Heart left ventricle (tissue), 16 donors: ENCODE measurements around the gene ERC1. TPM values are rescaled to one million over a fixed set of nuclear protein-coding genes. Genes with fewer than 3 reads are reported as not detected.

Experiments used
- ATAC-seq, 4 donors: fragments of 200-7000 bp; cut with Tn5 transposase; one replicate each; pipeline ENCODE4 v1.9.1; 2020 to 2022; ENCODE audit warnings: moderate library complexity in 4 of 4, mild to moderate bottlenecking in 3 of 4, moderate number of reproducible peaks in 1 of 4
- DNase-seq, 5 donors: peaks; one replicate each; pipeline ENCODE4 v3.0.0-alpha.2; 2020
- H3K27ac ChIP-seq, 12 donors: fragments of 200-600 bp; sonication (generic) in 4 of 12; one replicate each; pipeline versions ENCODE4 v1.5.0 to v1.8.0; 2016 to 2022; ENCODE audit warnings: mild to moderate bottlenecking in 2 of 12
- H3K27me3 ChIP-seq, 9 donors: fragments of 200-600 bp; sonication (generic) in 2 of 9; one replicate each; pipeline versions ENCODE4 v1.5.1 to v1.8.0; 2016 to 2022; ENCODE audit warnings: mild to moderate bottlenecking in 3 of 9
- H3K36me3 ChIP-seq, 9 donors: fragments of 200-600 bp; sonication (generic) in 2 of 9; one replicate each; pipeline versions ENCODE4 v1.5.0 to v1.8.0; 2018 to 2022; ENCODE audit warnings: mild to moderate bottlenecking in 2 of 9
- H3K4me1 ChIP-seq, 12 donors: fragments of 200-600 bp; sonication (generic) in 4 of 12; one replicate each; pipeline versions ENCODE4 v1.5.0 to v1.8.0; 2016 to 2022; ENCODE audit warnings: mild to moderate bottlenecking in 3 of 12
- H3K4me3 ChIP-seq, 12 donors: fragments of 200-600 bp; sonication (generic) in 4 of 12; one replicate each; pipeline versions ENCODE4 v1.5.0 to v1.8.0; 2017 to 2022; ENCODE audit warnings: mild to moderate bottlenecking in 9 of 12, moderate library complexity in 4 of 12
- H3K9me3 ChIP-seq, 12 donors: fragments of 200-600 bp; sonication (generic) in 4 of 12; one replicate each; pipeline versions ENCODE4 v1.5.0 to v1.8.0; 2016 to 2022; ENCODE audit warnings: mild to moderate bottlenecking in 1 of 12
- CTCF ChIP-seq, 12 donors: fragments of 200-600 bp; sonication (generic) in 4 of 12; IDR thresholded peaks; one replicate each; pipeline versions ENCODE4 v1.5.0 to v1.8.0; 2018 to 2022; ENCODE audit warnings: antibody characterized with exemption in 12 of 12, mild to moderate bottlenecking in 5 of 12
- POLR2A ChIP-seq, 2 donors: fragments of 450-650 bp; IDR thresholded peaks; one replicate each; pipeline ENCODE4 v1.6.1; 2017; ENCODE audit warnings: antibody characterized with exemption in 2 of 2, mild to moderate bottlenecking in 2 of 2, moderate library complexity in 2 of 2
- WGBS, 4 donors: extraction: QIAGEN DNeasy Blood & Tissue Kit in 2 of 4; methylation state at CpG; one replicate each; pipeline versions ENCODE4 v1.1.5 to v1.1.7; 2013 to 2018; 5-methylcytosine and 5-hydroxymethylcytosine counted together
- intact Hi-C, 10 donors: fragments of 100-400 bp; cut with DNase I; formaldehyde crosslinking; loops; one replicate each; pipeline versions ENCODE4 v1.11.1 to v1.14.2; 2022
- polyA plus RNA-seq, 2 donors: library from polyadenylated mRNA; stranded (reverse); fragments of 200-250 nt; gene quantifications; one replicate each; pipeline ENCODE4 v1.2.3, GENCODE V29; 2013
- total RNA-seq, 9 donors: library from RNA; depleted of rRNA in 2 of 9; stranded (reverse); fragments of >200 nt in 2 of 9; fragmentation: NEBNext Ultra II Directional in 3 of 9; extraction: Animal tissue kit (Norgen Biotek cat#: 25700) in 3 of 9; gene quantifications; one replicate each; pipeline versions ENCODE4 v1.1.0 to v1.2.4, GENCODE V29; 2016 to 2023
- donor health status: ischemic (EF 13 %, LVEDD 7.1; RV severe dilation, severe dysfunction).
- donor health status: healthy with polysubstance abuse.
- donor health status: DM: no; HTN: yes; CAD: no.
- donor health status: DM: no; HTN: no; CAD: no.
- donor health status: ischemic (EF 25% LVEDD 6.9; RV normal size, moderate dysfunction).
- donor health status: ischemic (EF 25% LVEDD 5.7; RV mildly dilated, moderate dysfunction).
- donor health status: healthy.
- donor health status: DM: yes; HTN: yes; CAD: no.
- donor health status: ischemic (EF 35%, LVEDD 5.7; RV mildly dilated, moderate dysfunction).
- donor health status: nonischemic (EF 11% LVEDD 7.7; RV severe dilation, severe dysfunction).
- donor health status: DM: yes; HTN: yes; CAD: no.
- donor health status: PGD.
- donor health status: ischemic (EF 29% LVEDD 5.4; RV normal size, mild dysfunction).
- donor health status: nonischemic (EF 23%, LVEDD 6.1; RV moderate dilation, normal function).

Gene ERC1
- total and polyA plus RNA-seq, 11 donors, result 13.5 to 84.0 (median 47.9) TPM

DNA sequence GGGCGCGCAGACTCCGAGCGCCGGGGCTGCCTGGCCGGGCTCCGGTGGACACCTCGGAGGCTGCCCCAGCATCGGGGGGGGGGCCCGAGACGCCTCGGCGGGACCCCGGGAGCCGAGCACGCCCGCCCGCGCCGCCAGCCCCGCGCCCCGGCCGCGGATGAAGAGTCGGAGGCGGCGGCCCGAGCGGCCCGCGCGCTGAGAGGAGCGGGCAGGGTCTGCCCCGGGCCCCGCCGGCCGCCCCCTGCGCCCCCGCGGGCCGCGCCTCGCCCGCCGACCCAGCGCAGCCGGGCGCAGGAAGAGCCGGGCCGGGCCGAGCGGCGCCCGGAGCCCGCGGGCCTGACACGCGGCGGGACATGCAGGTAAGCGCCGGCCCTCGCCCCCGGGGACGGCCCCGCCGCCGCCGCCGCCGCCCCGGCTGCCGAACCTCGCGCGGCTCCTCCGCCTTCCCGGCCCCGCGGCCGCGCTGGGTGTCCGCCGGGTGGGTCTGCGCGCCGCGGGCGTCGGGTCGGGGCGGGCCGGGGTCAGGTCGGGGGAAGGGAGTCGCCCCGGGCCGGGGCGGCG is 539.6 kb downstream of the ERC1 start:
- WGBS, 4 donors, result 0 to 1% (median 1%) methylated on average over 27 to 99 of the region's 99 CpGs
- peak overlapping the region; percentile 11 to 68 (median 55) for H3K4me3 ChIP-seq
- no peaks in the 10 kb centered on the region for H3K36me3 ChIP-seq
- peaks cover 0 to 24% (median 2%) of the 10 kb centered on the region in 12 donors for H3K4me1 ChIP-seq
- intact Hi-C loops, result no loop called here
- H3K27me3 ChIP-seq, result peaks cover 5 to 71% (median 18%) of the 10 kb centered on the region in 9 donors
- no peak for TF ChIP-seq POLR2A (IDR thresholded peaks at IDR 0.05)
- no peak for ATAC-seq
- no peaks in the 10 kb centered on the region for H3K9me3 ChIP-seq
- no peak for DNase-seq
- H3K27ac ChIP-seq, result no peak overlapping the region

- Histone ChIP-seq H3K4me3 (peak overlapping the region in 11 of 12 donors; percentile 34 to 68 (median 55)), H3K4me1 (peaks cover 0 to 24% (median 2%) of the 10 kb centered on the region in 12 donors), H3K27me3 (peaks cover 5 to 77% (median 18%) of the 10 kb centered on the region in 9 donors), H3K9me3 (no peaks in the 10 kb centered on the region), H3K36me3 (no peaks in the 10 kb centered on the region), H3K27ac (no peak overlapping the region)
- WGBS, 4 donors, result 0 to 10% (median 4%) methylated on average over 5 to 56 of the region's 56 CpGs
- TF ChIP-seq POLR2A (IDR thresholded peaks at IDR 0.05) (no peak), CTCF (IDR thresholded peaks at IDR 0.05) (no peak)
- ATAC-seq (peak in 2 of 4 donors; percentile 12 to 19), DNase-seq (no peak)
- intact Hi-C loops, result no loop called here
These were observed 540.2 kb downstream of the ERC1 start for GRCh38 chr12:1531153-1531653.

- no peak for TF ChIP-seq POLR2A (IDR thresholded peaks at IDR 0.05)
- TF ChIP-seq CTCF (IDR thresholded peaks at IDR 0.05), result no peak
- Histone ChIP-seq H3K4me3 (peak overlapping the region in 10 of 12 donors; percentile 34 to 68 (median 58)), H3K9me3 (no peaks in the 10 kb centered on the region), H3K4me1 (peaks cover 0 to 24% (median 2%) of the 10 kb centered on the region in 12 donors), H3K27me3 (peaks cover 5 to 83% (median 18%) of the 10 kb centered on the region in 9 donors), H3K36me3 (no peaks in the 10 kb centered on the region), H3K27ac (no peak overlapping the region)
- 57 to 71% (median 65%) methylated on average over 19 to 26 of the region's 26 CpGs for WGBS, 4 donors
- DNase-seq (no peak), ATAC-seq (no peak)
- intact Hi-C loops, result no loop called here
These were observed 540.8 kb downstream of the ERC1 start for GRCh38 chr12:1531654-1532374.

GRCh38 chr12:1532375-1533165 is 541.5 kb downstream of the ERC1 start:
- no peaks in the 10 kb centered on the region for H3K9me3 ChIP-seq
- H3K27ac ChIP-seq, result no peak overlapping the region
- no peak for TF ChIP-seq POLR2A (IDR thresholded peaks at IDR 0.05)
- TF ChIP-seq CTCF (IDR thresholded peaks at IDR 0.05), result no peak
- H3K36me3 ChIP-seq, result no peaks in the 10 kb centered on the region
- H3K4me3 ChIP-seq, result no peak overlapping the region
- no peak for DNase-seq
- no peak for ATAC-seq
- WGBS, 4 donors, result 78 to 87% (median 84%) methylated on average over 11 of the region's 11 CpGs
- H3K4me1 ChIP-seq, result peaks cover 0 to 24% (median 2%) of the 10 kb centered on the region in 12 donors
- intact Hi-C loops, result no loop called here
- peaks cover 5 to 84% (median 18%) of the 10 kb centered on the region in 9 donors for H3K27me3 ChIP-seq
